ENCODE measurements around the gene KANSL1L.

- TF ChIP-seq CTCF (conservative IDR thresholded peaks at IDR 0.05; ENCODE audit: low read depth in 2 of 2): no peak
- no peak for TF ChIP-seq CREB1 (CRISPR knock-in tag; IDR thresholded peaks at IDR 0.05; ENCODE audit: low read depth)
- no peak for TF ChIP-seq EZH2 (IDR thresholded peaks at IDR 0.05; ENCODE audit: low read depth, unreplicated experiment)
- no peak for TF ChIP-seq EZH2phosphoT487 (IDR thresholded peaks at IDR 0.05; ENCODE audit: unreplicated experiment)
- TF ChIP-seq POLR2AphosphoS5 (IDR thresholded peaks at IDR 0.05; ENCODE audit: low read depth): no peak
- TF ChIP-seq ZNF114 (CRISPR knock-in tag; IDR thresholded peaks at IDR 0.05): no peak
- no peak for TF ChIP-seq ETS1 (IDR thresholded peaks at IDR 0.05)
- TF ChIP-seq JUNB (IDR thresholded peaks at IDR 0.05; ENCODE audit: unreplicated experiment): no peak
- TF ChIP-seq NANOG (IDR thresholded peaks at IDR 0.05; ENCODE audit: borderline replicate concordance): no peak
Observed at GRCh38 chr2:210147614-210148013, 23.6 kb downstream of the KANSL1L start.
